Progenitor cell of endocrine pancreas (in vitro differentiated cells): ENCODE results near the gene CTRL. TPM values are rescaled to one million over a fixed set of nuclear protein-coding genes. Genes with fewer than 3 reads are reported as not detected.

ENCODE experiments used
- DNase-seq: peaks from one replicate; pipeline ENCODE4 v3.0.0; 2021; ENCODE audit warnings: low spot score; ENCODE audit not compliant: unreplicated experiment
- H3K27ac Mint-ChIP-seq: 2 replicates; pipeline ENCODE4 v1.8.0; 2021; ENCODE audit warnings: mild to moderate bottlenecking, moderate library complexity, mixed read lengths
- H3K27me3 Mint-ChIP-seq: 2 replicates; pipeline ENCODE4 v1.8.0; 2021; ENCODE audit warnings: mixed read lengths
- H3K36me3 Mint-ChIP-seq: 2 replicates; pipeline ENCODE4 v1.8.0; 2022; ENCODE audit warnings: mixed read lengths; ENCODE audit not compliant: insufficient read depth
- H3K4me1 Mint-ChIP-seq: 2 replicates; pipeline ENCODE4 v1.8.0; 2021; ENCODE audit warnings: low read depth, mixed read lengths
- H3K4me3 Mint-ChIP-seq: 2 replicates; pipeline ENCODE4 v1.8.0; 2021; ENCODE audit warnings: low read depth, mild to moderate bottlenecking, moderate library complexity, mixed read lengths
- H3K9me3 Mint-ChIP-seq: 2 replicates; pipeline ENCODE4 v1.8.0; 2021; ENCODE audit warnings: low read depth, mixed read lengths
- CTCF ChIP-seq: fragments of 200-600 bp; sonication (generic); IDR thresholded peaks from one replicate; pipeline ENCODE4 v1.5.0; 2021; ENCODE audit warnings: antibody characterized with exemption, mild to moderate bottlenecking; ENCODE audit not compliant: unreplicated experiment
- total RNA-seq: library from RNA; stranded (reverse); gene quantifications from 2 replicates; pipeline ENCODE4 v1.2.1, GENCODE V29; 2021

Gene CTRL
- total RNA-seq, 1 donor from 2014 or later, result 0.57 TPM

DNA sequence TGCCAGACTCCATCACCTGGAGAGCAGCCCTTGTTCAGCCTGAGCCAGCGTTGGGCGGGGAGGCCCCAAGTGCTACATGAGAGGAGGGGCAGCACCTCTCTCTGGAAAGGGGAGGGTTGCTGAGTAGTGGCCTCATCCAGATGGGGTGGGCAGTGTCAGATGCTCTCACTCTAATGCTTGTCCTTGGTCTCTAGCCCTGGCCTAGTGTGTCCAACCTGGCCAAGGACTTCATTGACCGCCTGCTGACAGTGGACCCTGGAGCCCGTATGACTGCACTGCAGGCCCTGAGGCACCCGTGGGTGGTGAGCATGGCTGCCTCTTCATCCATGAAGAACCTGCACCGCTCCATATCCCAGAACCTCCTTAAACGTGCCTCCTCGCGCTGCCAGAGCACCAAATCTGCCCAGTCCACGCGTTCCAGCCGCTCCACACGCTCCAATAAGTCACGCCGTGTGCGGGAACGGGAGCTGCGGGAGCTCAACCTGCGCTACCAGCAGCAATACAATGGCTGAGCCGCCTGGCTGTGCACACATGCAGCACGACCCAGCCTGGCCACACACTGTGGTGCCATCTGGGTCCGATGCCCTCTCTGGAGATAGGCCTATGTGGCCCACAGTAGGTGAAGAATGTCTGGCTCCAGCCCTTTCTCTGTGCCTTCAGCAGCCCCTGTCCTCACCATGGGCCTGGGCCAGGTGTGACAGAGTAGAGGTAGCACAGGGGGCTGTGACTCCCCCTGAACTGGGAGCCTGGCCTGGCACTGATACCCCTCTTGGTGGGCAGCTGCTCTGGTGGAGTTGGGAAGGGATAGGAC, 4.3 kb downstream of the CTRL start:
- peaks cover 3% of the 10 kb centered on the region for H3K36me3 Mint-ChIP-seq
- no peaks in the 10 kb centered on the region for H3K27me3 Mint-ChIP-seq

DNA sequence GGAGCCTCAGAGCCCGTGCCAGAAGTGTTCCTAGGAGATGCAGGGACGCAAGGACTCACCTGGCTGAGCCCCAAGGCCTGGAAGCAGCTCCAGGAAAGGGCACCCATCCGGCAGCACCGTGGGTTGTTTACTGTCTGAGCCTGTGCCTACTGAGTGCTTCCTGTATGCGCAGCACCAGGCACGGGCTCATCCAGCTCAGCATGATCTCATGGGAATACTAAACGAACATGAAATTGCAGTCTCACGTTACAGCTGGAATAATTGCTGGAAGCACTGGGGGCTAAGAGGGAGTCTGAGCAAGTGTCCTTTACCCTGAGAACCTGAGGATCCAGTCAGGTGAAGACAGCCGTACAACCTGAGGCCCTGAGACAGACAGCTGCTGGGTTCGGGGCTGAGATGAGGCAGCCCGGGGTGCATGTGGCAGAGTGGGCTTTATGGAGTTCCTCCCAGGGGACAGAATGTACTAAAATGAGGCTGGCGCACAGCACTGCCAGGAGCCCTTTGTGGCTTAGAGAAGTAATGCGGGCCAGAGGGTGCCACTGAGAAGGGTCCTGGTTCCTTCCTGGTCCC, 5.4 kb downstream of the CTRL start:
- Mint-ChIP-seq H3K9me3 (no peaks in the 10 kb centered on the region), H3K36me3 (peaks cover 3% of the 10 kb centered on the region), H3K27me3 (no peaks in the 10 kb centered on the region), H3K4me1 (no peaks in the 10 kb centered on the region), H3K27ac (peak overlapping the region; percentile 49), H3K4me3 (no peak overlapping the region)
- no peak for DNase-seq
- no peak for TF ChIP-seq CTCF

More for the DNA sequence above, 4.3 kb downstream of the CTRL start:
- H3K4me3 Mint-ChIP-seq, result no peak overlapping the region
- TF ChIP-seq CTCF, result no peak
- H3K4me1 Mint-ChIP-seq, result no peaks in the 10 kb centered on the region
- H3K27ac Mint-ChIP-seq, result no peak overlapping the region
- H3K9me3 Mint-ChIP-seq, result no peaks in the 10 kb centered on the region
- DNase-seq, result no peak

GRCh38 chr16:67924140-67924906, 7.3 kb downstream of the CTRL start:
- H3K27ac Mint-ChIP-seq, result peak overlapping the region; percentile 76
- no peaks in the 10 kb centered on the region for H3K9me3 Mint-ChIP-seq
- no peak overlapping the region for H3K4me3 Mint-ChIP-seq

DNA sequence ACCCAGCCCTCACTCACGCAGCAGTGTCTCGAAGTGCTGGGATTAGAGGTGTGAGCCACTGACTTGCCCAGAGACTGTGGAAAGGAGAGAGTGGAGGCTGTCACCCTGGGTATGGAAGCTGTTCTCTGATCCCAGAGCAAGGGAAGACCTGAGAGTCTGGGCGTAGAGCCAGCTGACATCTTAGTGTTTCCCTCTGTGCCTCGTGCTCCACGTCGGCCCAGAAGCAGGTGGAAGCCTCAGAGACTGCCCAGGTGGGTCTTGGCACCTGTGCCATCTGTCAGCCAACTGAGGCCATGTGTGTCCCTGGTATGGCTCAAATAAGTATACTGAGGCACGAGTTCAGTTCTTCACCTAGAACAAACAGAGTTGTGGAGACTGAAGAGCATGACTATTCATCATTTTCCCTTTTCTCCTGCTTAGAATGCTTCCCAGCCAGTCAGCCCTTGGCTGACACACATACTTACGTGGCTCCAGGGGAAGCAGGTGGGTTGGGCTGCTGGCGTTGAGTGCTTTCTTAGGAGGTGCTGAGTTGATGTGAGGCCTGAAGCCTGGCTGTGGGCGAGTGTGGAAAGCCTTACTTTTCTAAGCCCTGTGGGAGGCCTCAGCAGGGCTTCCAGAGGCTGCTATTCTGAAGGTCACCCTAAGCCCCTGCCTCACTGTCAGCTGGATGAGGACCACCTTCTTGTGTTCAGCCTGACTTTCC, 8.1 kb downstream of the CTRL start:
- H3K4me3 Mint-ChIP-seq, result no peak overlapping the region
- no peak for TF ChIP-seq CTCF
- no peaks in the 10 kb centered on the region for H3K9me3 Mint-ChIP-seq
- no peak for DNase-seq
- H3K27ac Mint-ChIP-seq, result no peak overlapping the region
- no peaks in the 10 kb centered on the region for H3K4me1 Mint-ChIP-seq
- H3K36me3 Mint-ChIP-seq, result peaks cover 3% of the 10 kb centered on the region
- H3K27me3 Mint-ChIP-seq, result no peaks in the 10 kb centered on the region

More at GRCh38 chr16:67924140-67924906, 7.3 kb downstream of the CTRL start:
- no peak for TF ChIP-seq CTCF
- no peak for DNase-seq
- H3K4me1 Mint-ChIP-seq, result no peaks in the 10 kb centered on the region
- no peaks in the 10 kb centered on the region for H3K27me3 Mint-ChIP-seq
- H3K36me3 Mint-ChIP-seq, result peaks cover 3% of the 10 kb centered on the region

- Mint-ChIP-seq H3K27me3 (no peaks in the 10 kb centered on the region), H3K27ac (no peak overlapping the region), H3K9me3 (no peaks in the 10 kb centered on the region), H3K36me3 (peaks cover 2% of the 10 kb centered on the region), H3K4me1 (no peaks in the 10 kb centered on the region), H3K4me3 (no peak overlapping the region)
- no peak for TF ChIP-seq CTCF
- DNase-seq, result no peak
Observed at GRCh38 chr16:67922740-67923139, 8.9 kb downstream of the CTRL start.
